GM20431 (cell line): ENCODE measurements around the gene TRIP13.

ENCODE experiments used
- in situ Hi-C: fragments of 300-500 bp; cut with MseI, MboI; formaldehyde crosslinking; loops from one replicate; pipeline ENCODE4 v1.15.0; 2020; ENCODE audit warnings: low sequenced_read_pairs; ENCODE audit not compliant: unreplicated experiment

Gene TRIP13

GRCh38 chr5:947626-948471, 55.2 kb downstream of the TRIP13 start:
- in situ Hi-C loops, result loop anchor here (25.0 kb wide), 1 partner anchor 189 kb away; no protein-coding TSS in a partner anchor

GRCh38 chr5:948472-949274, 56.0 kb downstream of the TRIP13 start:
- in situ Hi-C loops, result loop anchor here (25.0 kb wide), 1 partner anchor 189 kb away; no protein-coding TSS in a partner anchor

DNA sequence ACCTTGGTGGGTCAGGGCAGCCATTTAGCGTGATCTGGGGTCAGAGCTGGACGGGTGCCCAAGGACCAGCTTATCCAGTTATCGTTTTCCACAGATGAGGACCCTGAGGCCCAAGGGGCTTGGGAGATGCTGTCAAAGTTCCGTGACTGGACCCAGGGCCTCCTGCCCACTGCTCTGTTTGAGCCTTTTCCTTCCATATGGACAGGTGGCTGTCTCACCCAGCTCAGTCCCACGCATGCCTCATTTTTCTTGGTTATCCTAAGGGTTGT, 56.5 kb downstream of the TRIP13 start:
- in situ Hi-C loops, result loop anchor here (25.0 kb wide), 1 partner anchor 188 kb away; no protein-coding TSS in a partner anchor

- in situ Hi-C loops, result loop anchor here (25.0 kb wide), 1 partner anchor 187 kb away; no protein-coding TSS in a partner anchor
Observed at GRCh38 chr5:949815-950560, 57.3 kb downstream of the TRIP13 start.

DNA sequence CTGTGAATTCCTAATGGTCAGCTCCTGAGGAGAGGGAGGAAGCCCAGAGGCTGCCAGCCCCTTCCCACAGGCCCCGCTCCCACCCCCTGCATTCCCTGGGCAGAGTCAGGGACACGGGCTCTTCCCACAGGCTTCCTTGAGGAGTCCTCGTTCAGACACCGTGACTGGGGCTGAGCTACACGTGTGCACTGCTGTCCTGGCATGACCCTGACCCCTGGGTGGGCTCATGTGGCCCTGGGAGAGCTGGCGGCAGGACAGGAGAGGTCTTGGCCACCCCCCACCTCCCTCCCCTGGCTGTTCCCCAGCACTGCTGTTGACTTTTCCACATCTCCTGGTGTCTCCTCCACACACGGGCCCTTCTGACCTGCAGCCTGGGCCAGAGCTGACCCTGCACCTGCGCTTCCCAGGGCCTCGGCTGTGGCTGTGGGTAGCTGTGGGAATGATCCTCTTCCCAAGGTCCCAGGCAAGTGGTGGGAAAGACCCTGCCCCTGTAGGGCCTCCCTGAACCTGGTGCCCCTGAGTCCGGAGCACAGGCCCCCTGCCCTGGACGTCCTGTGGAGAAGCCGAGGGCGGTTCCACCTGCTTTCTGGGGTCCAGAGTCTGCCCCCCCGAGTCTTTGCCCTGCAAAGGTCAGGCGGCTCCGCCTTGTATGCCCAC, 59.4 kb downstream of the TRIP13 start:
- in situ Hi-C loops, result no loop called here

GRCh38 chr5:952597-953271, 60.0 kb downstream of the TRIP13 start:
- in situ Hi-C loops, result no loop called here

DNA sequence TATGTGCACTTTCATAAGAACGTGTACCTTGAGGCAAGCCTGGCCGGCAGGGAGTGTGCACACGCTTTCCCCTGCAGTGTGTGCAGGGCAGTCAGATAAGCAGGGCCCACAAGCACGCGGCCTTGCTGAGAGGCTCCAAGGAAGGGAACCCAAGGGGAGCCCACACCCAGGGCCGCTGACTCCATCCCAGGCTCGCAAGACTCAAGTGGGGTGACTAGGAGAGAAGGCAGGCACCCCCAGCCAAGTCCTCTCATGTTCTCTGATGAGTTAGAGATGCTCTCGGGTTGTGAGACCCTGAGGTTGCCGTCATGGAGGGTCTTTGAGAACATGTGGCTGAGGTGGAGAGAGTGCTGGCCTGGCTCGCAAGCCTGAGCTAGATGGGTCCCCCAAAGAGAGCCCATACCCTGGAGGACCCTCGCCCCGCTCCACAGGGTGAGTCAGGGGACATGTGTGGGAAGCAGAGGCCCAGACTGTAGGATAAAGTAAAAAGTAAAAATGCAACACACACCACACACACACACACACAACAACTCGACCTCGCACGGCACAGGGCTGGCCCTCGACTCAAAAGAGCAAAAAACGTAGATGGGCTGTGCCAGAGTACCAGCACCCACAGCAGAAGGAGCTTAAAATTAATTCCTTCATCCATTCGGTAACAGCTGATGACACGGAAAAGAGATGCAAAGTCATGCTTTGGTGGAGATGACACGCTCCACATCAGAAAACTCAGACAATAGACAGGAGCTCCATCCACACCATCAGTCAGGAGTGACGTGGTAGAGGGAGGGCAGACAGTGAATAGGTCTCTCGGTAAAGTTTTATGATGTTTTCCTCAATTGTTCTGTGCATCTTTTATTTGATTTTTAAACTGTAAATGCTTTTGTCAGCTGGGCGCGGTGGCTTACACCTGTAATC, 61.1 kb downstream of the TRIP13 start:
- in situ Hi-C loops, result no loop called here

DNA sequence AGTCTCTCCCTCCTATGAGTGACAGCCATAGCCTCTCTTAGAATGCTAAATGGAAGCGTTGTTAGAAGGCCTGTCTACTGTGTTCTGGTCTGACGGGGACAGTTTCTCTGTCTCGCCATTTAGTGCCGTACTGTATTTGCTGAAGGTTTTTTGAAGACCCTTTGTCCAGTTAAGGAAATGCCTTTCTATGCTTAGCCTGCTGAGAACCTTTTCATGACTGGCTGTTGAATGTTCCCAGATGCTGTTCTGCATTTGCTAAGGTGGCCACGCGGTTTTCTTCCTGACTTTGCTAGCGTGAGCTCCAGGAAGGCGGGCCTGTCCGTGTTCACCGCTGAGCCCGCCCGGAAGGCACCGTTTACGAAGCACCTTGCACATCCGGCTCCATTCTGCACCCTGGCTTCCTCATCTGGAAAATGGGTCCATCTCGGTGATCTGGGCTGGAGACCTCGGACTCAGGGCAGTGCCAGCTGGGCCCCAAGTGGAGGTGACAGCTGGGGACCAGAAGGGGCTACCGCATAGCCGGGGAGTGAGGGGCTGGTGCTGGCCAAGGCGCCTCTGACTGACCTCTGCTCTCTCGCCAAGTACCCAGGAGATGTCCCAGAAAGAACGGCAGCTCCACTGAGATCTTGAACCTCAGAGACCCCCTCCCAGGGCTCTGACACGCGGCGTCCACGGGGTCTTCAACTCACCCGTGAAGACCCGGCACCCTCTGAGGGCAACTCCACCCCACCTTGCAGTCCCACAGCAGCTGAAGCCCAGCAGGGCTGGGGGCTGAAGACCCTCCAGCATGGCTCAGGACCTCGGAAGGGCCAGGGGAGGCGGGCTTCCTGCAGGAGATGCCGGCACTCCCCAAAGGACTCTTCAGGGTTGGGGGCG, 63.4 kb downstream of the TRIP13 start:
- in situ Hi-C loops, result no loop called here

- in situ Hi-C loops, result no loop called here
Observed at GRCh38 chr5:956941-957747, 64.5 kb downstream of the TRIP13 start.

DNA sequence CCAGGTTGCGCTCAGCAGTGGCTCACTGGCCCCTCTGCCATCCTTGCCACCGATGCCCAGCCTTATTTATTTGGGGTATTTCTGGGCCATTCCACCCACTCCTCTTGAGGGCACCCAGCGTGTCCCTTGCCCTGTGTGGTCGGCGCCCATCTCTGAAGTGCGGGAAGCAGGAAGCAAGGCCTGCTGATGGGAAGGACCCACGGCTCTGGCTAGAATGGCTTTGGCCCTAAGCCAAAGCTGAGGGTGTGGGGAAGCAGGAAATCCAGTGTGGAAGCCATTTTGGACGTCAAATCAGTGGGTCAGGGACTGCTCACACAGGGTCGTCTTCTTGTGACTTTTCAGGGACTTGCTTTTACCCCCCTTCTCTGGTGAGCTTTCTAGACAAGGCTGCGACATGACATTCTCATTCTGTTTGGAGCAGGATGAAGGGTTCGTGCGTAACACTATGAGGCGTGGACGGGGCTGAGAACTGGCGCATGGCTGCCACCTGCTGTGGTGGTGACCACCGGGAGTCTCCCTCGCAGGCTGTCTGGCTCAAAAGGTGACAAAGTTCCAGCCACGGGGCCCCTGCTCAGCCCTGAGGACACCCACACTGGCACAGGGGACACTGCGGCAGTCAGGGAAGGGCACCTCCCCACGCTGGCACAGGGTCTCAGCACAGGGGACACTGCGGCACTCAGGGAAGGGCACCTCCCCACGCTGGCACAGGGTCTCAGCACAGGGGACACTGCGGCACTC, 65.2 kb downstream of the TRIP13 start:
- in situ Hi-C loops, result no loop called here

DNA sequence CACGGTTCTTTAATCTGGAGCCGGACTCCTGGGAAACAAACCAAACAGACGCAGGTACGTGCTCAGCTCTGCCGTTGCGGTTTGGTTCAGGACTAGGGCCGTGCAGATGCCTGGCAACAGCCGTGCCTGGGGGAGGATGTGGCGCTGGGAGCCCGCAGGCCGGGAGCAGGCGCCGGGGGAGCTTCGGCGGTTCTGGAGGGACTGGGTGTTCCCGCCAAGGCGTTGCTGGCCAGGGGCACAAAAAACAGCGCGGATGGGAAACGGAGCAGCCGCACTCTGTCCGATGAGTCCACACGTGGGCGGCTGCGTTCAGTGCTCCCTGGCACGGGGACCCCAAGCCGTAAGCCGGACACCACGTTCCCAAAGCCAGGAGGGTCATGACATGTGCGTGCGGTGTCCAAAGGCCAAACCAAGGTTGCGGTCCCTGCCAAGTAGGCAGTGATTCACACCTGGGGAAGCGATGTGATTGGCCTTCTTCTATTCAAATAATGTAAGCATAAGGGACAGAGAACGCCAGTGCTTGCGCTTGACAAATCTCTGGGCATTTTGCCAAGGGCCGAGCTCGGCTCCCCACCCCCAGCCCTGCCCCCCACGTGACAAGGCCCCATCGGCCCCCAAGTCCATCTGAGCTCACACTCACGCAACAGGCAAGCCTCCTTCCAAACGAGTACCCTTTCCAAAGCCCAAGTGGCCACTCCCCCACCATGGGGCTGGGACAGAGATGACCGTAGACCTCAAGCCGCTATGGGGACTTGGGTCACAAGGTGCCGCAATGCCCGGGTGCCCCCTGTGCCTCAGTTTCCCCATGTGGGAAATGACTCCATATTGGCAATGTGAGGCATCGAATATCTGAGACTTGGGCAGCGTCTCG, 66.3 kb downstream of the TRIP13 start:
- in situ Hi-C loops, result no loop called here

DNA sequence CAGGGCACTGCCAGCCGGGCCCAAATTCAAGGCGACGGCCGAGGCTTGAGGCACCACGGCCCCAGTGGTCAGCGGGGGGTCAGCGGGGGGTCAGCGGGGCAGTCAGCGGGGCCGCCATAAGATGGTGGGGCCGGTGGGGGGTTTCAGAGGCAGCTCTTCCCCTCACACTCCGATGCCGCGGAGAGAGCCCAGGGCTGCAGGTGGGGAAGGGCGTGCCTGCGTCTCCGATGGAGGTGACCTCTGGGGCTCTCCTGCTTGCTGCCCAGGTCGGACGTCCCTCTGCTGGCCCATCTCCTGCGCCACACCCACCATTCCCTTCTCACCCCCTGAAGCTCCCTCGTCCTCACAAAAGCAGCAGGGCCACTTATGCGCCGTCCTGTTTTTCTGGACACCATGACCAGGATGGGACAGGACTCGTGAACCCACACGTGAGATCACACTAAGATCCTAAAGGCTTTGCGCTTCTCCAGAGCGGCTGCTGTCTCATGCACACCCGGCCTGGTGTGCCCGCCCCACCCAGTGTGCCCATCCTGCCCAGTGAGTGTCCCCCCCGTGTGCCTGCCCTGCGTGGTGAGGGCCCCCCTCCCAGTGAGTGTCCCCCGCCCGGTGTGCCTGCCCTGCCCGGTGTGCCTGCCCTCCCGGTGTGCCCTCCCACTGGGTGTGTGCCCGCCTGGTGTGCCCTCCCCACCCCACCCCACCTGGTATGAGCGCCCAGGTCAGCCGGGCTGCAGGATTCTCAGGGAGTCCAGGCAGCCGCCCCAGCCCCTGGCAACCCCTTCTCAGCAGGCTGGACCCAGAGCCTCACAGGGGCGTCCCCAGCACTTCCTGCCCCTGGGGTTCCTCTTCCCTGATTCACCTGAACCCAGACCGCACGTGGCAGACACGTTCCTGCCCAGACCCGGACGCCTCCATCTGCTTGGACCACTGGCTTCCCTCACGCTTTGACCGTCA, 67.2 kb downstream of the TRIP13 start:
- in situ Hi-C loops, result no loop called here

DNA sequence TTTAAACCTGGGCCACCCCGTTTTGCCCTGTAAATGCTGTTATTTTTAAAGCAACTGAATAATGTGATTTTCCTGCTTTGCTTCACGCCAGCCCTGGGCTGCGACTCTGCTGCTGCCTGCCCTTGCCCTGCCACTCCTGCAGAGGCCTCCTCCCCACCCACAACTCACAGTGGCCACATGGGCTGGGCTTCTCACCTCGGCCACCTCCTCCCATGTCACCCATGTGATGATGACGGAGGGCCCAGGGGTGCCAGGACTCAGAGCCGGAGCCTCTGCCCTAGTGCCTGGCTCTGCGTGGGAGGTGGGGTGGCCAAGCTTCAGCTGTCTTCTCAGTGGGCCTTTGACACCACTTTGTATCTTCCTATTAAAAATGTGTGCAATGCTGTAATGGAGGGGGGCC, 67.9 kb downstream of the TRIP13 start:
- in situ Hi-C loops, result no loop called here
